CD4-positive, alpha-beta T cell treated with Interleukin-15 for 1 hour (primary cell): ENCODE measurements around the gene RAB21.
"Not testable (repeated sequence)": the region's sequence is repeated elsewhere in the genome, so short reads cannot be mapped to it uniquely, and the experiment has no call there.

Experiments used
- DNase-seq: peaks from one replicate; pipeline ENCODE4 v3.0.0-alpha.2; 2020

Gene RAB21

DNA sequence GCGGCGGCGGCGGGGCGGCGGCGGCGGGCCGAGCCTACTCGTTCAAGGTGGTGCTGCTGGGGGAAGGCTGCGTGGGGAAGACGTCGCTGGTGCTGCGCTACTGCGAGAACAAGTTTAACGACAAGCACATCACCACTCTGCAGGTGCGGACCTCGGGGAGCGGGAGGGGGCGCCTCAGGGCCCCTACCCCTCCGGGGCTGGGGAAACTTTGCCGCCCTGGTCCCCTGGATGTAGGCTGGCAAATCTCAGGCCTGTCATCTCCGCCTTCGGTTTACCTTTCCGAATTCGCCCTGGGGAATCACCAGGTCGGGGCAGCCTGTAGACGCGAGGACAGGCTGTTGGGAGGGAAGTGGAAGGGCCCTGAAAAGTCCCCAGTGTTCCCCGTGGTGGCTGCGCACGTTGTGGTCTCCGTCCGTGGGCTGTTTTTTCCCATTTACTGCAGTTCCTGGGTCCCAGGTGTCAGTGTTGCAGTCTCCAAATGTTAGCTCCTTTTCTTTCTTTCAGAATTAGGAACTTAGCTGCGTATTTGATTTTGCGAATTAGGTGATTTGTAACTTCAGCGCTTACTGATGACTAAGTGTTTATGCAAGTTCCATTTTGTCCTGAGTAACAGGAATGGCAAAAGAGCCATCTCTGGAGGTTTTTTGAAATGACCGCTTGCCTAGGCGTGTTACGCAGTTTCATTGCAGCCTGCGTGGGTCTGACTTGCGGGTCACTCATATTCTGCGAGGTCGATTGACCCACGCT, 656 bp downstream of the RAB21 start:
- peak; percentile 71 for DNase-seq

DNA sequence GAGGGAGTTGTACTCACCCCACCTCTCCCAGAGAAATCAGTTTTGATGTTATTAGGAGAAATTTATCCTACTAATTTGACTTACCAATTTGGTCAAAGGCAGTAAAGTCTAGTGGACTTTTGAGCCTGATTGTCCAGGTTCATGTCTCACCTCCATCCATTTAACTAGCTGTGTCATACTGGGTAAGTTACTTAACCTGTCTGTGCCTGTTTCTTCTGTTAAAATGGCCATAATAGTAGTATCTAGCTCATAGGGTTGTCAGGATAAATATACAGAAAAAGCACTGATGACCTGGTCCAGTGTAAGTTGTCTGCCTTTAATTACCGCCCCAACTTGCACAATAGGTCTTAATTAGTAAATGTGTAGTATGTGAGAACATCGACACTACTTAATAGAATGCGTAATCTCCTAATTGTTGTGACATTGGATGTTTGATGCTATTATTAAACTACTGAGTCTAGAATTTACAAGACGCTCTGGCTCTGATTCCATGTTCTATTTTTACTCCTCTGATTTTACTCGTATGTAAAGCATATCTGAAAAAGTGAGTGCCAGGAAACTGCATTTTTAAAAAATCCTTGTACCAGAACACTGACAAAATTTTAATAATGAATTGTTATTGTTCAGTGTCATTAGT, 1.5 kb downstream of the RAB21 start:
- DNase-seq, result no peak

DNA sequence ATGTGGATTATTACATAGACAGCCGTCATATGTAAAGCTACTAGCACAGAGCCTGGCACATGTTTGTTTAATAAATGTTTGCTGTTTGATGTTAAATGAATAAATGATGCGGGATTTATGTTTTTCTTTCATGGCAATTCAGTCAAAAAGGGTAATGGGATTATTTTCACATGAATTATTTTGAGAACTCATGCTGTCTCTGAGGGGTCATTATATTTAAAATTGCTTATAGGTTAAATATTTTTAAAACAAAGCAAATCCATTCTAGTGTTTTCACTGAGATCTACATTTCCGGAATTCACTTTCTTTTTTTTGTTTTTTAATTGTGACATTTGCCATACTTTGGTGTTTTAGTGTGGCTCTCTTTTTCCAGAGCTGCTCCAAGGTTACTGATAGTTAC, 5.3 kb downstream of the RAB21 start:
- no peak for DNase-seq

DNA sequence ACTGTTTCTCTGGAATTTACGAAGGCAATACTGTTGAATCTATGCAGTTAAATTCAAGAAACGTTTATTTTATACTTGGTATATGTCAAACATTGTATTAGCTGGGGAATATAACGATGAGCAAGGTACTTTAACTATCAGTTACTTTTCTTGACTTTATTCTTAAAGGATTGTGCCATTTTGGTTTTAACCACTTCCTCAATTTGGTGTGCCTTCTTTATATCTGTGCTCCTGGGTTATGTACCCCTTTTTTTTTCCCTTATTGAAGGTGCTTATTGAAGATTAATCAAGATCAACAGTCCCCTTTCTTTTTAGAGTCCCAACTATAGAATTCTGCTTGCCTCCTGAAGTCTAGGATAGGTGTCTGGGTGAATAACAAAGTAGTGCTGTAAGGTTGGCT, 5.8 kb downstream of the RAB21 start:
- DNase-seq, result no peak

DNA sequence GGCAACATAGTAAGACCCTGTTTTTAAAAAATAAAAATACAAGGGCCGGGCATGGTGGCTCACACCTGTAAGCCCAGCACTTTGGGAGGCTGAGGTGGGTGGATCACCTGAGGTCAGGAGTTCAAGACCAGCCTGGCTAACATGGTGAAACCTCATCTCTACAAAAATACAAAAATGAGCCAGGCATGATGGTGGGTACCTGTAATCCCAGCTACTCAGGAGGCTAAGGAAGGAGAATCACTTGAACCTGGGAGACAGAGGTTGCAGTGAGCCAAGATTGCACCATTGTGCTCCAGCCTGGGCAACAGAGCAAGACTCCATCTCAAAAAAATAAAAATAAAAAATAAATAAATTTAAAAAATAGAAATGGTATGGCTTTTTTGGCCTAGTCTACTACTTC, 6.7 kb downstream of the RAB21 start:
- not testable (repeated sequence) for DNase-seq

DNA sequence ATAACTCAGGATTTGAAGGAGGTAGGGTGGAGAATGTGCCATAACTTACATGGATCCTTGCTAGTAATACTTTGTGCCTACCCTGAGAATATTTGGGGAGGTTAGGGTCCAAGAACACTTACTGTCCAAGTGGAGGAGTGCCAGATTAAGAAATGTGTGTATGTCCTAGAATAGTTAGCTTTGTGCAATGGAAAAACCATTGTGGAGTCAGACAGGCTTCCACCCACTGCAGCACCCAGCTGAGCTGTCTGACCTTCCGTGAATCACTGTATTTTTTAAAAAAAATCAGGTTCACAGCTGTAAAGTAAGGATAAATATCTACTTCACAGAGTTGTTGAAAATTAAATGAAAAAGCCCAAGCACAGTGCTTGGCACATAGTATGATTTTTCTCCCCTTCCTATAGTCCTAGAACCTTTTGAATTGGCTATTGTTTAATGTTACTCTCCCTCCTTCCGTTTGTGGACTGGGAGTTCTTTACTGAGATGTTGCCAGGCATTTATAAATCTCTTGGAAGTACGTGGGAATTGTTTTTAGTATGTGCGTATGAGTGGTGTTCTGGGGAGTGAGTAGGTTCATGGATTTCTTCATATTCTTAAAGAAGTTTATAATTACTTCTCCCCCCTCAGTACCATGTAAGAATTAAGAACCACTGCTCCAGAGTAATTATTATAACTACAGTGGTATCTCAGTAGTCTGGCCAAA, 9.2 kb downstream of the RAB21 start:
- no peak for DNase-seq

DNA sequence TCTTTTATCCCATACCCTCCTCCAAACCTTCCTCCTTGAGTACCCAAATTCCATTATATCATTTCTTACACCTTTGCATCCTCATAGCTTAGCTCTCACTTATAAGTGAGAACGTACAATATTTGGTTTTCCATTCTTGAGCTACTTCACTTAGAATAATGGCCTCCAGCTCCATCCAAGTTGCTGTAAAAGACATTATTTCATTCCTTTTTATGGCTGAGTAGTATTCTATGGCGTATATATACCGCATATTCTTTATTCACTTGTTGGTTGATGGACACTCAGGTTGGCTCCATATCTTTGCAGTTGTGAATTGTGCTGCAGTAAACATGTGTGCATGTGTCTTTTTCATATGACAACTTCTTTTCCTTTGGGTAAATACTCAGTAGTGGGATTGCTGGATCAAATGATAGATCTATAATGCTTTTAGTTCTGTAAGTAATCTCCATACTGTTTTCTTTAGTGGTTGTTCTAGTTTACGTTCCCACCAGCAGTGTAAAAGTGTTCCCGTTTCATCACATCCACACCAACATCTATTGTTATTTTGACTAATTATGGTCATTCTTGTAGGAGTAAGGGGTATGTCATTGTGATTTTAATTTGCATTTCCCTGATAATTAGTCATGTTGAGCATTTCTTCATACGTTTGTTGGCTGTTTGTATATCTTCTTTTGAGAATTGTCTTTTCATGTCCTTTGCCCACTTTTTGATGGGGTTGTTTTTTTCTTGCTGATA, 10.1 kb downstream of the RAB21 start:
- DNase-seq, result no peak

DNA sequence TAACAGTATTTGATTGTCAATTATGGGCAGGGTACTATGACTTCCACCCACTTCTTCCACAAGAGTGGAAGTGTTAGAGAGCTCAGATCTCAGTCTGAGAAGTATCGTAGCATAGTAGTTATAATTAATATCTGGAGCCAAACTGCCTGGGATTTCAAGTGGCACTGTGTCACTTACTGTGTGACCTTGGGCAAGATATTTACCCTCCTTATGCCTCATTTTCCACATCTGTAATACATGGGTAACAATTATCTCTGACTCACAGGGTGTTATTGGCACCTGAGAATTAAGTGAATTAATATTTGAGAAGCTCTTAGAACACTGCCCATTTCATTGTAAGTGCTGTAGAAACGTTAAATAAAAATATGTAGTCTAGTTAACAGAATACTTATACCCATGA, 11.5 kb downstream of the RAB21 start:
- no peak for DNase-seq

DNA sequence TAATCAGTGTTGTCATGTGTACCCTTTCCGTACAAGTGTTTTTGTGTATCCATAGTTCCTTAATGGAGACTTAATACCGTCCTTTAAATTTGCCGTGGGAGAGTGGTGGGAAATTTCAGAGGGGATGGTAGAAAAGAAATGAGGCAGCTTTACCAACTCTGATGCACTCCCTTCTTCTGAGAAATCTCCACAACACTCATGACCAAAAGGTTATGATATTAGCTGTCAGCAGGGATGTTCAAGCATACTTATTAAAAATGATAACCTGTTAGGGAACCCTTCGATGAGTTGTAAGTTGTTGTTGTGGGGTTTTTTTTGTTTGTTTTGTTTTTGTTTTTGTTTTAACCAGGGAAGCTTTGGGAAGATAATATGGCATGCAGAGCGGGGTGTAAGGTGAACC, 12.5 kb downstream of the RAB21 start:
- DNase-seq, result no peak

DNA sequence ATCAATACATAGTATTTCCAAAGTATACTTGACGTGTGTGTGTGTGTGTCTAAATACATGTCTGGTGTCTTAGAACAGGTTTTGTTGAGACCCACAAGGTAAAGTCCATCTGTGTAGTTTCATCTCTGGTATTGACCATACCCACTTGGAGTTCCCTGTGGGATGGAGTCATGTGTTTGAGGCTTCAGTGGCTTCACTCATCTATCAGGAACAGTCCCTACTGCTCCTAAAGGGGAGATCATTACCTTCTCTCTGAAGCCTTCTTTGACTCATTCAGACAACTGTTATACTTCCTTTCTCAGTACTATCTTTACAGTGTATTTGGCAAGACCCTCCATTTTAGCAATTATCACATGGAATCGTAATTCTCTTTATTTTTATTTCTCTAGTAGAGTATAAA, 14.2 kb downstream of the RAB21 start:
- no peak for DNase-seq

DNA sequence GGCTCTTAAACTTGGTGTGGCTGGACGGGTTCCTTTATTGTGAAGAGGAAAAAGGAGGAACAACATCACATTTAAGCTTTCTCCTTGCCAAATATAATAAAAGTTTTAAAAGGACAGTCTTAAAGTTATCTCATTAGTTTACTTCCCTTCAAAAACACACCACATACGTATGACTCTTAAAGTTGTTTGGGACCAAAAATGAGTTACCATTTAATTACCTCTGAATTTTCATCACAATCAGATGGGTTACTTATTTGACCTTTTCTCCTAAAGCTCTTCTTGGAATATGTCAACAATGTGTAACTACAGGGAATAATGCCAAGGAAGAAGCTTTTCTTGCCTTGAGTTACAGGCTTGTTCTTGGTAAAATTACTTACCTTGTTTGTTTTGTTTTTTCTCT, 16.4 kb downstream of the RAB21 start:
- no peak for DNase-seq

DNA sequence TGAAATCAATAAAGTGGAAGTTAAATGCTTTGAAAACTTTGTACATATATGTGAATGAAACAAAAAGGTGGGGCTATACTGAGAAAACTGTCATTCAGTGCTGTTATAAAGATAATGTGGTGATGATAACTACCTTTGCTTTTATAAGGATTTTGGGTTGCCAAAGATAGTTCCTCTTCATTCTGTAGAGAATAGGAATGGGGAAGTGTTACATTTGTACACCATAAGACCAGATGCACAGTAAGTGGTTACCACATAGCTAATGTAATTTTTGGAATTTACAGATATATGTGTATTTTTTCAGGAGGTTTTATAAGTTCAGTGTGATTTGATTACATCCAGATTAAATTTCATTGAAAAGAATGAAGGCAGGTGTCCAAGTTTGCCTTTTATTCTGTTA, 18.1 kb downstream of the RAB21 start:
- DNase-seq, result no peak

DNA sequence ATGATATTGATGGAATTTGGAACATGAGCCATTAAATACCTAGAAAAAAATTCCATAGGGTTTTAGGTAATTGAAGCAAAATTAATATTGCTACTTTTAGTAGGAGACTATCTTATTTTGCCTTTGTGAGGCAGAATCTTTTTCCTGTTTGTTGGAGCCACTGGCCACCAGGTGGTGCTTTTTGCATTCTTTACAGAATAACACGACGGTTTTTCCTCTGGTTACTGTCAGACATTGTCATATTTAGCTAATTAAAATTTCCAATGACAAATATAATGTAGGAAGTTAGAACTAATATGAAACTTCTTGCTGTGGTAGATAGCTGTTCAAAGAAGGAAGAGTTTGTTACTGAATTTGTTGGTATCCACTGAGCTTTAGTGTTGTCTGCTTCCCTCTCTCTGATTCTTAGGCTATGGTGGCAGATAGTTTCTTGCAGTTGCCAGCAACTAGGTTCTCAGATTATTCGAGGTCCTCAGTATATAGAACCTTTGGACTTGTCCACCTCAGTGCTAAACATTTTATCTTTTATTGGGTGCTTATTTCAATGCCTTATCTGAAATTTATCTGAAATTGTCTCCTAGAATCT, 25.7 kb downstream of the RAB21 start:
- peak; percentile 24 for DNase-seq

DNA sequence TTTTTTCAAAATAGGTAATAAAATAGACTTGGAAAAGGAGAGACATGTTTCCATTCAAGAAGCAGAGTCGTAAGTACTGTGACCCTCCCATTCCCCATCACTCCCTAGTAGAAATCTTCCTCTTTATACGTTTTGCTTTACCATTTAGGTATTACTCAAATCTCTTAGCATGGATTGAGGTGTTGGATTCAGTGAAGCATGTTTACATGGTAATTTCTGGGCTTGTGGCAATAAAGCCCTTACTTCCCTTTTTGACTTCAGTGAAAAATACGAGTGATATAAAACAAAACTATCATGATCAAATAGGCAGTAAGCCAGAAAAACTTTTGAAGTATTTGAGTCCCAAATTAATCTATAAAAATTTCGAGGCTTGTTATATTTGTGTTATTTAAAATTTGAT, 27.4 kb downstream of the RAB21 start:
- DNase-seq, result no peak

DNA sequence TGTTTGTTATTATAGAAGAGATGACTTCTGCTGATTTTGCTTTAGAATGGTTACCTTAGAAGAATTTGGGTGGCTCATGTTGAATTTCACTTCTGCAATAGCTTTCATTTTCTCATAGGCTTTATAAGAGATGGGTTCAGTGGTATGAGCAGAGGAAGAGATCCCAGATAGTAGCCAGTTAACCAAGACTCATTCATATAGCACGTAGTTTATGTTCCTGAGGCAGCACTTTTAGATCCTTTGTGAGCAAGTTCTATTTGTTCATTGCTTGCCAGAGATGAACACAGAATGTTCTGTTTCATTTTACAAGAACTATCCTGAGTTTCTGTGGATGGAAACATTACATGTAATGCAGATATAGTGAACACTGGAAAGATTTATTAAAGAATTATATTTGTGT, 32.2 kb downstream of the RAB21 start:
- no peak for DNase-seq

DNA sequence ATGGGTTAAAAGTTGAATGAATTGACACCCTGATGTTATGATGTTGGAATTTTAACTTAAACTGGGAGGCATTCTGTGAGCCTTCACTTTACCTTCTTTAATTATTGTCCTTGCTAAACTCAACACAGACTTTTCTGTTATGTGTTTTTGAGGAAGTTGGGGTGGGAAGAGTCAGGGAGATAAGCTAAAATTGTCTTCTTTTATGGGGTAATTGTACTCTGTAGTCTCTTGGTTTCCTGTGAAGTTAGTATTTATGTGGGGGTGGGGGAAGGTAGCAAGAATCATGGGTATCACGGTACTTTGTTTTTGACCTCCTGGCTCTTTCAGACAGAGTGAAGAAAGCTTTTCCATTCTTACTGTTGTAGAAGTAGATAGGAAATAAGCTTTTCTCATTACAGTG, 32.9 kb downstream of the RAB21 start:
- no peak for DNase-seq

DNA sequence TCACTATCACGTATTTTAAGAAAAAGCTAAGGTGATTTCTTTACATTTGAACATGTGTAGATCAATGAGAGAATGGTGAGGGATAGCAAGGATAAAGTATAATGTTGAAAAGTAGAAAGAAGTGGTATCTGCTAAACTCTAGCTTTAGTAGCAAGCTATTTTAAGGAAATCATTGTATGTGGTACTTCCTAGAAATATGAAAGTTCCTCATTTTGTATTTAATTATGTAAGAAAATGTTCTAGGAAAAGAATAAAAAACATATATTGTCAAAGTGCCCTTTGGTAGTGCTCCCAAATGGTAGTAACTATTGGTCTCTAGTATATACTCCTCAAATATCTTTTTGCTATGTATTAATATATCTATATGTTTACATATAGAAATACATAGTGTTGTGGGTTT, 35.7 kb downstream of the RAB21 start:
- DNase-seq, result no peak

DNA sequence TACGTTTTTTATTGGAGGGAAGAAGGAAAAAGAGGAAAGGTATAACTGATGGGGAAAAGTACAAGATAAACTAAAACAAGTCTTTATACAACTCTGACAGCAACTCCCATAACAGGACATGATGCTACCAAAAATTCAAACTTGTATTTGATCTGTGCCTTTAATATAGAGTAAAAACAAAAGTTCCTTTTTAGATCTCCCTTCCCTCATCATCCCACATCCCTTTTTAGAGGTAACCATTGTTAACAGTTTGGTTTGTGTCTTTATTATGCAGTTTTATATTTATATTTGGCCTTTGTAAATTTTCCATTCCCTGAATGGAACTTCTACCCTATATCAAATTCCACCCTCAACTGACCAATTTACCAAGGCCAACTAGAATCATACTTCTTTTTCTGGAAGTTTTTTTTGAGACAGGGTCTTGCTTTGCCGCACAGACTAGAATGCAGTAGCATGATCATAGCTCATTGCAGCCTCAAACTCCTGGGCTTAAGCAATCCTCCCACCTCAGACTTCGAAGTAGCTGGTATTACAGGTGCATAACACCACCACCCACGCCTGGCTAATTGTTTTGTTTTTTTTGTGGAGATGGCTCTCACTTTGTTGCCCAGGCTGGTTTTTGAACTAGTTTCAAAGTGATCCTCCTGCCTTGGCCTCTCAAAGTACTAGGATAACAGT, 36.9 kb downstream of the RAB21 start:
- no peak for DNase-seq

DNA sequence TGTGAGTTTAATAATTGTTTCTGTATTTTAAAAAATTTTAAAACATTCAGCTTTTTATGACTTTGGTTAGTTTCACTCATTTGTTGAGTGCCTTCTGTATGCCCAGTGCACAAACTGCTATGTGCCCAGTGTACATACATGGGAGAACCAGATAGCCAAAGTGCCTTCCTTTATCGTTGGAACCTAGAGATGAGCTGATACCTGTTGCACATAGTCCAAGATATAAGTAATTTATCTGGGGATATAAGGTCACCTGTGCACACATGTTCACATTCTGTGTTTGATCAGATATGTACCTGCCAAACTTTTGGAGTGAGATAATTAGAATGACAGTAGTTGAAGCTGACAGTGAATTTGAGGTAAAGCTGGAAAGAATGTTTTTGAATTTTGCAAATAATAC, 37.9 kb downstream of the RAB21 start:
- no peak for DNase-seq

DNA sequence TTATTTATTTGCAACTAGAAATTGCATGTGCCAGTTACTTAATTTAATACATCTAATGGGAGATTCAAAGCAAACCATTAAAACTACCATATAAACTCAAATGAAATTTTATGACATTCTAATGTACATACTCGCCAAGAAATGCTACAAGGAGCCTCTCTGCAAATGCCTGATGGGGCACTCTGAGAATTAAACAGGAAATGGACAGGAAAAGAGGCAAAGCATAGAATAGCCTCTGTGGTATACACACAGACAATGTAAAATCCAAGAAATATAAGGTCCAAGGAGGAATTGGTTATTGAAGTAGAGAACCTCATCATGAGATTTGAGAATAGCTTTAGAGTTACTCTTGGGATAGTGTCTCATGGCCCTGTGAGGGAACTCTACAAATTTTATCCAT, 41.2 kb downstream of the RAB21 start:
- DNase-seq, result no peak

DNA sequence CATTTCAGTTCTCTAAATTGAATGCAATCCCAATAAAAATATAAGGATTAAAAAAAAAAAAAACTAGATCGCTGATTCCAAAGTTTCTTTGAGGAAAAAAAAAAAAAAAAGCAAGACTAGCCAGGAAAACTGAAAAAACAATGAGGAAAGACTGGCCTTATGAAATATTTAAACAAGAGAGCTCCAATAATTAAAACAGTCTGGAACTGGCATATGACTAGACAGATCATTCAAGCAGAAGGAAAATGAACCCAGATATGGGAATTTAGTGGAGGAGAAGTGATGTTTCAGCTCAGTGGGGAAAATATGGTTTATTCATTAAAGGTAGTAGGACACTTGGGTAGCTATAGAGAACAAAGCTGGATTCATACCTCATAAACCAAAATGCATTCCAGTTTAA, 42.9 kb downstream of the RAB21 start:
- DNase-seq, result no peak

DNA sequence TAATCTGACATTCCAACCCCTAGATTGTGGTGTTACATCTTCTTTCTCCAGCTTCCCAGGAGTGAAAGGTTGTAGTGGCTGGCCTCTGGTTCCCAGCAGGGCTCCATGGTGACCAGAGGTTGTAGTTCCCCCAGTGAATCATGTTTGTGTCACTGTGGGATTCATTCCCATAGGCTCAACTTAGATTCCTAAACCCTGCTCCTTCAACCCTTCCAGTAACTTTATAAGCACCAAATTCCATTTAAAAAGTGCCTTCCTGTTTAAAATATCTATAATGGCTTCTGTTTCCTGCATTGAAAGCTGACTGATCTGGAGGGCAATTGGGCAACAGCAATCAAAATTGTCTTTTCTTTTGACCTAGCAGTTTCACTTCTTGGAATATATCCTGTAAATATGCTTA, 44.4 kb downstream of the RAB21 start:
- DNase-seq, result no peak

DNA sequence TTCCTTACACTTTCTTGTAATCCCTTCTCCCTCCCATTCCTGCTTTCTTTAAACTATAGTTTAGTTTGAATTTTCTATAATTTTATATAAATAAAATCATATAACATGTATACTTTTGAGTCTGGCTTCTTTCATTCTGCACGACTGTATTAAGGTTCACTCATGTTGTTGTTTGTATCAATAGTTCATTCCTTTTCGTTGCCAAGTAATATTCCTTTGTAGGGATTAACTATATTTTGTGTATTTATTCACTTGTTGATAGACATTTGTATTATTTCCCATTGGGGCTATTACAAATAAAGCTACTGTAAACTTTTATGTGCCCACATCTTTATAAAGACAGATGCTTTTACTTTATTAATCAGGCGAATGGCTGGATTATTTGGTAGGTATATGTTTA, 45.5 kb downstream of the RAB21 start:
- DNase-seq, result no peak
